ENCODE data around the gene LSAMP. TPM values are rescaled to one million over a fixed set of nuclear protein-coding genes. Genes with fewer than 3 reads are reported as not detected.

The LSAMP gene
- total RNA-seq, 1 experiment from 2014 or later: 0.90 TPM

DNA sequence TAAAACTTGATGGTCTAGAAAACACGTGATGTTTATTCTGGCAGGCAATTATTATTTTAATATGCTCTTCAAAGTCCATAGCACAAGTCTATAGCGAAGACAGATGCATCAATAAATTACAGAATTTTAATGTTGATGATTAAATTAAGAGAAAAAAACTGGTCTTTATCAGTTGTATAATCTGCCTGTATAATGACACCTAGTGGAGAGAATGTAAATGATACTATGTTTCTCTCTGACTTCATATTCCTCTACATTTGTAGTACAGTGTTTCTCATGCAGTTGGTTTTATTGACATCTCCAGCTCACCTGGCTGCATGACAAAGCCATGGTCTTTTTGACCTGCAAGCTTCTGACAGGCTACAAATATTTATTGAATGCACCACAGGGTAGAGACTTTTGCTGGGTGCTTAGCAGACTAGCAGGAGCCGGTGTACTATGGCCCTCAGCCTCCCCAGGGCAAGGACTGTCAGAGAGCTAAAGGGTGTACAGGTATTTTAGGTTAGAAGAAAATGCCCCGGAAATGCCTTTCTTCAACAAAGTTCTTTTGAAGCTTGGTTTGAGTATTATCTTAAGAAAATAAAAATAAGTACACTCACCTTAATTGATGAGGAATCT is 532.1 kb downstream of the LSAMP start:
- Histone ChIP-seq H3K14ac (ENCODE audit: insufficient read depth, low read length) (no peak overlapping the region), H2BK120ac (ENCODE audit: low read depth, low read length, poor library complexity, severe bottlenecking) (no peak overlapping the region), H2BK20ac (ENCODE audit: low read depth, low read length, poor library complexity, severe bottlenecking) (no peak overlapping the region), H3K79me2 (ENCODE audit: insufficient read depth, low read length) (no peaks in the 10 kb centered on the region), H3K23ac (ENCODE audit: insufficient read length, low read depth, low read length) (no peak overlapping the region), H4K5ac (ENCODE audit: insufficient read length, low read depth, low read length) (no peak overlapping the region), H3T11ph (ENCODE audit: low read length) (no peak overlapping the region), H3K18ac (ENCODE audit: insufficient read length, low read depth, low read length) (no peak overlapping the region), H4K20me1 (ENCODE audit: control insufficient read depth, insufficient read depth, insufficient read length) (no peaks in the 10 kb centered on the region), H3K23me2 (ENCODE audit: insufficient read length, low read depth, low read length, poor library complexity, severe bottlenecking) (no peaks in the 10 kb centered on the region), H2BK5ac (ENCODE audit: insufficient read length, low read length) (no peak overlapping the region), H3K4me1 (ENCODE audit: insufficient read depth, low read length) (peaks cover 3% of the 10 kb centered on the region; the same call in 1 of the 2 replicates), H4K8ac (replicated peaks; ENCODE audit: insufficient read length, low read depth, low read length) (no peak overlapping the region), H2BK15ac (ENCODE audit: low read depth, low read length) (no peak overlapping the region), H3K27ac (ENCODE audit: insufficient read length, low read depth, low read length) (no peak overlapping the region), H2AK5ac (ENCODE audit: insufficient read length, low read length) (no peak overlapping the region), H3K79me1 (ENCODE audit: insufficient read depth, low read depth, low read length, poor library complexity, severe bottlenecking) (no peaks in the 10 kb centered on the region), H2BK12ac (ENCODE audit: insufficient read length, low read depth, low read length) (no peak overlapping the region), H3K4ac (ENCODE audit: low read depth, low read length) (no peak overlapping the region), H3K27me3 (ENCODE audit: insufficient read depth, low read length) (no peaks in the 10 kb centered on the region), H3K9ac (ENCODE audit: extremely low read depth, insufficient read length, low read length) (no peak overlapping the region), H2AFZ (ENCODE audit: low read length) (no peak overlapping the region), H3K9me3 (ENCODE audit: control insufficient read depth, low read depth, low read length) (no peaks in the 10 kb centered on the region), H3K4me2 (ENCODE audit: insufficient read depth, insufficient read length, low read length) (no peak overlapping the region), H4K91ac (ENCODE audit: insufficient read length, low read depth, low read length) (no peak overlapping the region), H3K56ac (ENCODE audit: insufficient read length, low read depth, low read length) (no peak overlapping the region)
- WGBS (ENCODE audit: extremely low coverage, insufficient read length, low lambda C conversion rate): no CpG with 5 or more reads among the region's 4 CpGs
- no peak overlapping the region for H3K4me3 Mint-ChIP-seq
- H3K36me3 Mint-ChIP-seq (ENCODE audit: insufficient read depth in 1 of 3, low read depth in 3 of 3): no peaks in the 10 kb centered on the region
- H3K27me3 Mint-ChIP-seq (ENCODE audit: low read depth): no peaks in the 10 kb centered on the region
- no peak overlapping the region for H3K27ac Mint-ChIP-seq
- H3K9me3 Mint-ChIP-seq: no peaks in the 10 kb centered on the region
- DNase-seq: no peak
- TF ChIP-seq, protein P1, sequence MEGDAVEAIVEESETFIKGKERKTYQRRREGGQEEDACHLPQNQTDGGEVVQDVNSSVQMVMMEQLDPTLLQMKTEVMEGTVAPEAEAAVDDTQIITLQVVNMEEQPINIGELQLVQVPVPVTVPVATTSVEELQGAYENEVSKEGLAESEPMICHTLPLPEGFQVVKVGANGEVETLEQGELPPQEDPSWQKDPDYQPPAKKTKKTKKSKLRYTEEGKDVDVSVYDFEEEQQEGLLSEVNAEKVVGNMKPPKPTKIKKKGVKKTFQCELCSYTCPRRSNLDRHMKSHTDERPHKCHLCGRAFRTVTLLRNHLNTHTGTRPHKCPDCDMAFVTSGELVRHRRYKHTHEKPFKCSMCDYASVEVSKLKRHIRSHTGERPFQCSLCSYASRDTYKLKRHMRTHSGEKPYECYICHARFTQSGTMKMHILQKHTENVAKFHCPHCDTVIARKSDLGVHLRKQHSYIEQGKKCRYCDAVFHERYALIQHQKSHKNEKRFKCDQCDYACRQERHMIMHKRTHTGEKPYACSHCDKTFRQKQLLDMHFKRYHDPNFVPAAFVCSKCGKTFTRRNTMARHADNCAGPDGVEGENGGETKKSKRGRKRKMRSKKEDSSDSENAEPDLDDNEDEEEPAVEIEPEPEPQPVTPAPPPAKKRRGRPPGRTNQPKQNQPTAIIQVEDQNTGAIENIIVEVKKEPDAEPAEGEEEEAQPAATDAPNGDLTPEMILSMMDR (conservative IDR thresholded peaks at IDR 0.05): peak; percentile 74
- peaks cover 36 to 45% of the 10 kb centered on the region in 2 experiments for H3K4me1 Mint-ChIP-seq
